Mesendoderm (in vitro differentiated cells): Measurements from ENCODE around the gene RAB6A.
A peak's percentile ranks its signal among the peaks of the same experiment; 100 is the strongest.

Source experiments
- DNase-seq: peaks from one replicate; pipeline ENCODE4 v3.0.0; 2013
- H2AK5ac ChIP-seq: 2 replicates; pipeline ENCODE4 v1.6.1; 2013; ENCODE audit warnings: low read length, inconsistent platforms
- H2BK120ac ChIP-seq: 2 replicates; pipeline ENCODE4 v1.6.1; 2013; ENCODE audit warnings: low read depth, mild to moderate bottlenecking, low read length, moderate library complexity, mixed read lengths
- H2BK15ac ChIP-seq: replicated peaks from 2 replicates; pipeline ENCODE4 v1.6.1; 2013; ENCODE audit warnings: low read depth, mild to moderate bottlenecking, moderate library complexity
- H2BK5ac ChIP-seq: 2 replicates; pipeline ENCODE4 v1.6.1; 2013; ENCODE audit warnings: low read length, inconsistent platforms
- H3K18ac ChIP-seq: 2 replicates; pipeline ENCODE4 v1.6.1; 2013; ENCODE audit warnings: mild to moderate bottlenecking, low read length, mixed read lengths
- H3K23ac ChIP-seq: one replicate; pipeline ENCODE4 v1.6.1; 2013; ENCODE audit warnings: low read length
- H3K27ac ChIP-seq: 2 replicates; pipeline ENCODE4 v1.5.1; 2013; ENCODE audit warnings: low read depth, mild to moderate bottlenecking, inconsistent platforms, low read length, moderate library complexity
- H3K27me3 ChIP-seq: 2 replicates; pipeline ENCODE4 v1.6.1; 2013; ENCODE audit warnings: low read length, control low read depth, mild to moderate bottlenecking, inconsistent platforms; ENCODE audit not compliant: insufficient read depth, poor library complexity
- H3K36me3 ChIP-seq: 2 replicates; pipeline ENCODE4 v1.6.1; 2013; ENCODE audit warnings: low read length, inconsistent platforms; ENCODE audit not compliant: control insufficient read depth, insufficient read depth
- H3K4ac ChIP-seq: one replicate; pipeline ENCODE4 v1.6.1; 2013; ENCODE audit warnings: low read depth, mild to moderate bottlenecking, low read length, moderate library complexity
- H3K4me1 ChIP-seq: 2 replicates; pipeline ENCODE4 v1.6.1; 2013; ENCODE audit warnings: low read depth, low read length, inconsistent platforms; ENCODE audit not compliant: control insufficient read depth
- H3K4me2 ChIP-seq: 2 replicates; pipeline ENCODE4 v1.6.1; 2013; ENCODE audit warnings: low read length
- H3K4me3 ChIP-seq: 2 replicates; pipeline ENCODE4 v1.5.1; 2013; ENCODE audit warnings: mild to moderate bottlenecking, low read length
- H3K56ac ChIP-seq: one replicate; pipeline ENCODE4 v1.6.1; 2013; ENCODE audit warnings: low read length
- H3K79me1 ChIP-seq: 2 replicates; pipeline ENCODE4 v1.6.1; 2013; ENCODE audit warnings: low read length, inconsistent platforms
- H3K79me2 ChIP-seq: 2 replicates; pipeline ENCODE4 v1.6.1; 2013; ENCODE audit warnings: mild to moderate bottlenecking, low read length; ENCODE audit not compliant: control insufficient read depth, insufficient read depth
- H3K9ac ChIP-seq: 2 replicates; pipeline ENCODE4 v1.6.1; 2013; ENCODE audit warnings: low read length, inconsistent platforms
- H4K5ac ChIP-seq: one replicate; pipeline ENCODE4 v1.6.1; 2013; ENCODE audit warnings: low read length
- H4K8ac ChIP-seq: one replicate; pipeline ENCODE4 v1.6.1; 2013; ENCODE audit warnings: low read depth, mild to moderate bottlenecking, control low read depth, low read length, moderate library complexity
- WGBS: extraction: QIAGEN DNeasy Blood & Tissue Kit; methylation state at CpG from one replicate; pipeline ENCODE4 v1.1.7; 2013; ENCODE audit warnings: low lambda C conversion rate, missing lambda C conversion rate; ENCODE audit not compliant: insufficient coverage; ENCODE audit errors: extremely low coverage; 5-methylcytosine and 5-hydroxymethylcytosine counted together

The RAB6A gene

GRCh38 chr11:73660497-73661034 lies 100.3 kb downstream of the RAB6A start:
- peak overlapping the region; percentile 12 for H3K4me2 ChIP-seq
- no peak overlapping the region for H4K8ac ChIP-seq
- H3K79me1 ChIP-seq = no peaks in the 10 kb centered on the region
- no peak overlapping the region for H2AK5ac ChIP-seq
- H3K27ac ChIP-seq = no peak overlapping the region
- peak overlapping the region; percentile 68 for H3K56ac ChIP-seq
- no peak overlapping the region for H2BK15ac ChIP-seq
- no peak overlapping the region for H3K23ac ChIP-seq
- H3K4me1 ChIP-seq = peaks cover 9% of the 10 kb centered on the region
- no peak overlapping the region for H2BK120ac ChIP-seq
- no peak overlapping the region for H3K4ac ChIP-seq
- no peaks in the 10 kb centered on the region for H3K27me3 ChIP-seq
- no peak overlapping the region for H4K5ac ChIP-seq
- peak overlapping the region; percentile 38 for H3K9ac ChIP-seq
- H3K4me3 ChIP-seq = no peak overlapping the region
- no peak overlapping the region for H2BK5ac ChIP-seq
- no peaks in the 10 kb centered on the region for H3K79me2 ChIP-seq
- WGBS = no CpG with 5 or more reads among the region's 25 CpGs
- DNase-seq = no peak
- no peaks in the 10 kb centered on the region for H3K36me3 ChIP-seq
- no peak overlapping the region for H3K18ac ChIP-seq

- Histone ChIP-seq H4K8ac (no peak overlapping the region), H3K36me3 (no peaks in the 10 kb centered on the region), H3K18ac (no peak overlapping the region), H2BK5ac (no peak overlapping the region), H3K56ac (no peak overlapping the region), H2BK15ac (no peak overlapping the region), H3K4me3 (no peak overlapping the region), H3K9ac (no peak overlapping the region), H3K27ac (no peak overlapping the region), H2BK120ac (no peak overlapping the region), H3K27me3 (no peaks in the 10 kb centered on the region), H3K79me1 (no peaks in the 10 kb centered on the region), H3K4me2 (no peak overlapping the region), H3K4ac (no peak overlapping the region), H3K23ac (no peak overlapping the region), H3K4me1 (peaks cover 9% of the 10 kb centered on the region), H4K5ac (no peak overlapping the region), H2AK5ac (no peak overlapping the region), H3K79me2 (no peaks in the 10 kb centered on the region)
- no peak for DNase-seq
- WGBS = no CpG with 5 or more reads among the region's 3 CpGs
Measured at GRCh38 chr11:73659961-73660360, 100.9 kb downstream of the RAB6A start.

GRCh38 chr11:73656985-73657384 lies 103.9 kb downstream of the RAB6A start:
- Histone ChIP-seq H3K79me1 (no peaks in the 10 kb centered on the region), H3K4me1 (peaks cover 3% of the 10 kb centered on the region), H2BK15ac (no peak overlapping the region), H3K4ac (no peak overlapping the region), H2AK5ac (no peak overlapping the region), H3K23ac (no peak overlapping the region), H4K5ac (no peak overlapping the region), H3K18ac (no peak overlapping the region), H4K8ac (no peak overlapping the region), H3K56ac (no peak overlapping the region), H3K27me3 (no peaks in the 10 kb centered on the region), H2BK120ac (no peak overlapping the region), H3K4me3 (no peak overlapping the region), H3K4me2 (no peak overlapping the region), H2BK5ac (no peak overlapping the region), H3K27ac (no peak overlapping the region), H3K36me3 (no peaks in the 10 kb centered on the region), H3K9ac (no peak overlapping the region), H3K79me2 (no peaks in the 10 kb centered on the region)
- WGBS = no CpG with 5 or more reads among the region's 3 CpGs
- DNase-seq = no peak

GRCh38 chr11:73655686-73656085 lies 105.2 kb downstream of the RAB6A start:
- Histone ChIP-seq H3K79me1 (no peaks in the 10 kb centered on the region), H2AK5ac (no peak overlapping the region), H2BK5ac (no peak overlapping the region), H3K4me3 (no peak overlapping the region), H3K4ac (no peak overlapping the region), H3K79me2 (no peaks in the 10 kb centered on the region), H3K27ac (no peak overlapping the region), H4K5ac (no peak overlapping the region), H3K4me1 (peaks cover 3% of the 10 kb centered on the region), H3K18ac (no peak overlapping the region), H3K4me2 (no peak overlapping the region), H2BK15ac (no peak overlapping the region), H3K23ac (no peak overlapping the region), H4K8ac (no peak overlapping the region), H3K36me3 (no peaks in the 10 kb centered on the region), H2BK120ac (no peak overlapping the region), H3K9ac (no peak overlapping the region), H3K56ac (no peak overlapping the region), H3K27me3 (no peaks in the 10 kb centered on the region)
- no peak for DNase-seq
- WGBS = no CpG with 5 or more reads among the region's 8 CpGs

GRCh38 chr11:73654482-73655021 lies 106.3 kb downstream of the RAB6A start:
- H3K9ac ChIP-seq = no peak overlapping the region
- H2BK5ac ChIP-seq = no peak overlapping the region
- H2BK120ac ChIP-seq = no peak overlapping the region
- no peak overlapping the region for H3K23ac ChIP-seq
- no peaks in the 10 kb centered on the region for H3K79me1 ChIP-seq
- H3K18ac ChIP-seq = no peak overlapping the region
- no peak overlapping the region for H3K56ac ChIP-seq
- H3K4me2 ChIP-seq = no peak overlapping the region
- H2BK15ac ChIP-seq = no peak overlapping the region
- no CpG with 5 or more reads among the region's 7 CpGs for WGBS
- H3K27me3 ChIP-seq = no peaks in the 10 kb centered on the region
- no peaks in the 10 kb centered on the region for H3K36me3 ChIP-seq
- no peak overlapping the region for H4K5ac ChIP-seq
- peaks cover 3% of the 10 kb centered on the region for H3K4me1 ChIP-seq
- no peak overlapping the region for H3K27ac ChIP-seq
- no peaks in the 10 kb centered on the region for H3K79me2 ChIP-seq
- no peak for DNase-seq
- H3K4me3 ChIP-seq = no peak overlapping the region
- H2AK5ac ChIP-seq = no peak overlapping the region
- H4K8ac ChIP-seq = no peak overlapping the region
- H3K4ac ChIP-seq = no peak overlapping the region

- Histone ChIP-seq H2BK120ac (no peak overlapping the region), H3K18ac (no peak overlapping the region), H2BK5ac (no peak overlapping the region), H3K56ac (no peak overlapping the region), H4K5ac (no peak overlapping the region), H3K4me3 (no peak overlapping the region), H3K79me1 (no peaks in the 10 kb centered on the region), H2AK5ac (no peak overlapping the region), H3K36me3 (no peaks in the 10 kb centered on the region), H3K4ac (no peak overlapping the region), H3K4me1 (peaks cover 3% of the 10 kb centered on the region), H3K27ac (no peak overlapping the region), H4K8ac (no peak overlapping the region), H3K4me2 (no peak overlapping the region), H3K27me3 (no peaks in the 10 kb centered on the region), H2BK15ac (no peak overlapping the region), H3K23ac (no peak overlapping the region), H3K9ac (no peak overlapping the region), H3K79me2 (no peaks in the 10 kb centered on the region)
- no CpG with 5 or more reads among the region's 5 CpGs for WGBS
- DNase-seq = no peak
Measured at GRCh38 chr11:73653996-73654395, 106.9 kb downstream of the RAB6A start.
